Measurements from ENCODE around the gene CCT5.

DNA sequence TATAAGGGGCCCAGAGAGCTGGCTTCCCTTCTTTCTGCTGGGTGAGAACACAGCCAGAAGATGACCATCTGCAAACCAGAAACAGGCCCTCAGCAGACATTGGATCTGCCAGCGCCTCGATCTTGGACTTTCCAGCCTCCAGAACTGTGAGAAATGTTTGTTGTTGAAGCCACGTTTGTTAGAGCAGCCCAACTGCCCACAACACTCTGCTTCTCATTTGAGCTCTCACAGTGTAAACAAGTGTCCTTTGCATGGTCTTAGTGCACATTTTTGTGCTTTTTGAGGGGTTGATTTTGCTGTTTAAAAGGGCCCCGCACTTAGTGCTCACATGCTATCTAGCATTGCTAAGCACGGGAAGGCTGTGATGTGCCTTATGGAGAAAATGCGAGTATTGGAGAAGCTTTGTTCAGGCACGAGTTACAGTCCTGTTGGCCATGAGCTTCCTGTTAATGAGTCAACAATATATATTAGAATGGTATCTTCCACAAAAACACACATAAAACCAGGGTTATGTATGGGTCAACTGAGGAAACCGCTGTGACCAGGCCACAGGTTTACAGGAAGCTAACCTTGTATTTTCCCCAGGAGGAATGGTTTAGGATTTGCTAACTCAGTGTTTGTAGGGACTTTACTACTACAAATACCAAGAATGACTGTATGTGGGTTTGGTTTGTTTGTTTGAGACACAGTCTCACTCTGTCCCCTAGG, 45.7 kb downstream of the CCT5 start:
- TF ChIP-seq, protein P1, sequence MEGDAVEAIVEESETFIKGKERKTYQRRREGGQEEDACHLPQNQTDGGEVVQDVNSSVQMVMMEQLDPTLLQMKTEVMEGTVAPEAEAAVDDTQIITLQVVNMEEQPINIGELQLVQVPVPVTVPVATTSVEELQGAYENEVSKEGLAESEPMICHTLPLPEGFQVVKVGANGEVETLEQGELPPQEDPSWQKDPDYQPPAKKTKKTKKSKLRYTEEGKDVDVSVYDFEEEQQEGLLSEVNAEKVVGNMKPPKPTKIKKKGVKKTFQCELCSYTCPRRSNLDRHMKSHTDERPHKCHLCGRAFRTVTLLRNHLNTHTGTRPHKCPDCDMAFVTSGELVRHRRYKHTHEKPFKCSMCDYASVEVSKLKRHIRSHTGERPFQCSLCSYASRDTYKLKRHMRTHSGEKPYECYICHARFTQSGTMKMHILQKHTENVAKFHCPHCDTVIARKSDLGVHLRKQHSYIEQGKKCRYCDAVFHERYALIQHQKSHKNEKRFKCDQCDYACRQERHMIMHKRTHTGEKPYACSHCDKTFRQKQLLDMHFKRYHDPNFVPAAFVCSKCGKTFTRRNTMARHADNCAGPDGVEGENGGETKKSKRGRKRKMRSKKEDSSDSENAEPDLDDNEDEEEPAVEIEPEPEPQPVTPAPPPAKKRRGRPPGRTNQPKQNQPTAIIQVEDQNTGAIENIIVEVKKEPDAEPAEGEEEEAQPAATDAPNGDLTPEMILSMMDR (tag by site-specific recombination; IDR thresholded peaks at IDR 0.05): no peak
- no peak for TF ChIP-seq KLF16 (tag by site-specific recombination; IDR thresholded peaks at IDR 0.05)
- TF ChIP-seq ZNF174 (tag by site-specific recombination; IDR thresholded peaks at IDR 0.05): no peak
- TF ChIP-seq, protein P2, sequence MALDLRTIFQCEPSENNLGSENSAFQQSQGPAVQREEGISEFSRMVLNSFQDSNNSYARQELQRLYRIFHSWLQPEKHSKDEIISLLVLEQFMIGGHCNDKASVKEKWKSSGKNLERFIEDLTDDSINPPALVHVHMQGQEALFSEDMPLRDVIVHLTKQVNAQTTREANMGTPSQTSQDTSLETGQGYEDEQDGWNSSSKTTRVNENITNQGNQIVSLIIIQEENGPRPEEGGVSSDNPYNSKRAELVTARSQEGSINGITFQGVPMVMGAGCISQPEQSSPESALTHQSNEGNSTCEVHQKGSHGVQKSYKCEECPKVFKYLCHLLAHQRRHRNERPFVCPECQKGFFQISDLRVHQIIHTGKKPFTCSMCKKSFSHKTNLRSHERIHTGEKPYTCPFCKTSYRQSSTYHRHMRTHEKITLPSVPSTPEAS (tag by site-specific recombination; IDR thresholded peaks at IDR 0.05): no peak
- TF ChIP-seq ZNF473 (tag by site-specific recombination; IDR thresholded peaks at IDR 0.05): no peak
- TF ChIP-seq, protein P3, sequence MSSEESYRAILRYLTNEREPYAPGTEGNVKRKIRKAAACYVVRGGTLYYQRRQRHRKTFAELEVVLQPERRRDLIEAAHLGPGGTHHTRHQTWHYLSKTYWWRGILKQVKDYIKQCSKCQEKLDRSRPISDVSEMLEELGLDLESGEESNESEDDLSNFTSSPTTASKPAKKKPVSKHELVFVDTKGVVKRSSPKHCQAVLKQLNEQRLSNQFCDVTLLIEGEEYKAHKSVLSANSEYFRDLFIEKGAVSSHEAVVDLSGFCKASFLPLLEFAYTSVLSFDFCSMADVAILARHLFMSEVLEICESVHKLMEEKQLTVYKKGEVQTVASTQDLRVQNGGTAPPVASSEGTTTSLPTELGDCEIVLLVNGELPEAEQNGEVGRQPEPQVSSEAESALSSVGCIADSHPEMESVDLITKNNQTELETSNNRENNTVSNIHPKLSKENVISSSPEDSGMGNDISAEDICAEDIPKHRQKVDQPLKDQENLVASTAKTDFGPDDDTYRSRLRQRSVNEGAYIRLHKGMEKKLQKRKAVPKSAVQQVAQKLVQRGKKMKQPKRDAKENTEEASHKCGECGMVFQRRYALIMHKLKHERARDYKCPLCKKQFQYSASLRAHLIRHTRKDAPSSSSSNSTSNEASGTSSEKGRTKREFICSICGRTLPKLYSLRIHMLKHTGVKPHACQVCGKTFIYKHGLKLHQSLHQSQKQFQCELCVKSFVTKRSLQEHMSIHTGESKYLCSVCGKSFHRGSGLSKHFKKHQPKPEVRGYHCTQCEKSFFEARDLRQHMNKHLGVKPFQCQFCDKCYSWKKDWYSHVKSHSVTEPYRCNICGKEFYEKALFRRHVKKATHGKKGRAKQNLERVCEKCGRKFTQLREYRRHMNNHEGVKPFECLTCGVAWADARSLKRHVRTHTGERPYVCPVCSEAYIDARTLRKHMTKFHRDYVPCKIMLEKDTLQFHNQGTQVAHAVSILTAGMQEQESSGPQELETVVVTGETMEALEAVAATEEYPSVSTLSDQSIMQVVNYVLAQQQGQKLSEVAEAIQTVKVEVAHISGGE (tag by site-specific recombination; conservative IDR thresholded peaks at IDR 0.05; ENCODE audit: low read depth): no peak
